Measurements from ENCODE around the gene SIL1.

DNA sequence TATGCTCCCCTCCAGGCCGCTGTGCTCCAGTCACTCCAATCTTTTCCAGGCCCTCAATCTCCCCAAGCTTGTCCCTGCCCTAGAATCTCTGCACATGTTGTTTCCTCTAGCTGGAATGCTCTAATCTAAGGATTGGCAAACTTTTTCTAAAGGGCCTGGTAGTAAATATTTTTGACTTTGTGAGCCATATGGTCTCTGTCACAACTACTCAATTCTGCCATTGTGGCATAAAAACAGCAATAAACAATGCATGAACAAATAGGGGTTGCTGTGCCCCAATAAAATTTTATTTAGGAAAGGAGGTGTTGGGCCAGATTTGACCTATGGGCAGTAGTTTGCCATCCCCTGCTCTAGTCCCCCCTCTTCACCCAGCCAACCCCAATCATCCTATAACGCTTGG is 172.5 kb downstream of the SIL1 start:
- TF ChIP-seq, protein P1, sequence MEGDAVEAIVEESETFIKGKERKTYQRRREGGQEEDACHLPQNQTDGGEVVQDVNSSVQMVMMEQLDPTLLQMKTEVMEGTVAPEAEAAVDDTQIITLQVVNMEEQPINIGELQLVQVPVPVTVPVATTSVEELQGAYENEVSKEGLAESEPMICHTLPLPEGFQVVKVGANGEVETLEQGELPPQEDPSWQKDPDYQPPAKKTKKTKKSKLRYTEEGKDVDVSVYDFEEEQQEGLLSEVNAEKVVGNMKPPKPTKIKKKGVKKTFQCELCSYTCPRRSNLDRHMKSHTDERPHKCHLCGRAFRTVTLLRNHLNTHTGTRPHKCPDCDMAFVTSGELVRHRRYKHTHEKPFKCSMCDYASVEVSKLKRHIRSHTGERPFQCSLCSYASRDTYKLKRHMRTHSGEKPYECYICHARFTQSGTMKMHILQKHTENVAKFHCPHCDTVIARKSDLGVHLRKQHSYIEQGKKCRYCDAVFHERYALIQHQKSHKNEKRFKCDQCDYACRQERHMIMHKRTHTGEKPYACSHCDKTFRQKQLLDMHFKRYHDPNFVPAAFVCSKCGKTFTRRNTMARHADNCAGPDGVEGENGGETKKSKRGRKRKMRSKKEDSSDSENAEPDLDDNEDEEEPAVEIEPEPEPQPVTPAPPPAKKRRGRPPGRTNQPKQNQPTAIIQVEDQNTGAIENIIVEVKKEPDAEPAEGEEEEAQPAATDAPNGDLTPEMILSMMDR (IDR thresholded peaks at IDR 0.05), result no peak
- no peak for TF ChIP-seq POLR2A (IDR thresholded peaks at IDR 0.05)

Data from uterus (tissue), 2 donors.